Cardiac muscle cell (in vitro differentiated cells and primary cell): ENCODE measurements around the gene APOA1. TPM values are rescaled to one million over a fixed set of nuclear protein-coding genes. Genes with fewer than 3 reads are reported as not detected.
A peak's percentile ranks its signal among the peaks of the same experiment; 100 is the strongest.

Experiments
- DNase-seq, 2 donors: peaks; one replicate each; pipeline versions ENCODE4 v3.0.0 to v3.0.0-alpha.2; 2010 to 2017; ENCODE audit warnings: low read depth in 1 of 2, low spot score in 1 of 2
- H3K27ac ChIP-seq: fragments of 200-600 bp; sonication (generic); 2 replicates; pipeline ENCODE4 v1.5.1; 2016
- H3K27me3 ChIP-seq: fragments of 200-600 bp; sonication (generic); 2 replicates; pipeline ENCODE4 v1.6.0; 2016; ENCODE audit warnings: control low read depth
- H3K36me3 ChIP-seq: fragments of 200-600 bp; sonication (generic); 2 replicates; pipeline ENCODE4 v1.5.1; 2016; ENCODE audit warnings: control low read depth
- H3K4me1 ChIP-seq: fragments of 200-600 bp; sonication (generic); 2 replicates; pipeline ENCODE4 v1.8.1; 2017; ENCODE audit warnings: low read depth, mild to moderate bottlenecking, mixed run types
- H3K4me3 ChIP-seq: fragments of 200-600 bp; sonication (generic); 2 replicates; pipeline ENCODE4 v1.5.1; 2016; ENCODE audit warnings: mild to moderate bottlenecking
- H3K9me3 ChIP-seq: fragments of 200-600 bp; sonication (generic); 2 replicates; pipeline ENCODE4 v1.5.1; 2017; ENCODE audit warnings: low read depth, mild to moderate bottlenecking, control low read depth
- CTCF ChIP-seq: IDR thresholded peaks from 2 replicates; pipeline ENCODE4 v1.5.1; 2012; ENCODE audit warnings: low read depth, mild to moderate bottlenecking, low read length
- polyA plus RNA-seq: library from polyadenylated mRNA; unstranded; fragments of >200 nt; fragmentation: Nextera tagmentation; extraction: Ambion mirVana; gene quantifications from 2 replicates; pipeline ENCODE4 v1.2.1, GENCODE V29; 2016
- total RNA-seq: library from RNA; depleted of rRNA; stranded (reverse); fragments of >200 nt; gene quantifications from 2 replicates; pipeline ENCODE4 v1.2.3, GENCODE V29; 2016

The APOA1 gene
- total and polyA plus RNA-seq, 2 experiments from 2014 or later, result 56.3 to 117 TPM

- Histone ChIP-seq H3K4me1 (peaks cover 3% of the 10 kb centered on the region), H3K27ac (no peak within 1 kb of the TSS), H3K36me3 (no peaks in the 10 kb centered on the region), H3K9me3 (no peaks in the 10 kb centered on the region), H3K4me3 (no peak within 1 kb of the TSS), H3K27me3 (peaks cover 8% of the 10 kb centered on the region)
- TF ChIP-seq CTCF, result no peak
- no peak for DNase-seq
These were observed 45.6 kb downstream of the APOA1 start, which contains the start of gene APOA5 for GRCh38 chr11:116791813-116792143. TSS of gene APOA5 (minus strand) at chr11:116791879. CDS start at chr11:116791860, 19 bp downstream.

- Histone ChIP-seq H3K9me3 (no peaks in the 10 kb centered on the region), H3K27me3 (peaks cover 8% of the 10 kb centered on the region)
- TF ChIP-seq CTCF, result peak; percentile 94
These were observed 46.2 kb downstream of the APOA1 start for GRCh38 chr11:116791002-116791812.

GRCh38 chr11:116790167-116791001 is 47.0 kb downstream of the APOA1 start:
- no peak for TF ChIP-seq CTCF
- no peak overlapping the region for H3K4me3 ChIP-seq
- H3K27me3 ChIP-seq, result peaks cover 8% of the 10 kb centered on the region
- peaks cover 3% of the 10 kb centered on the region for H3K4me1 ChIP-seq
- H3K36me3 ChIP-seq, result peaks cover 11% of the 10 kb centered on the region
- no peak for DNase-seq
- no peak overlapping the region for H3K27ac ChIP-seq
- no peaks in the 10 kb centered on the region for H3K9me3 ChIP-seq

More at GRCh38 chr11:116791002-116791812, 46.2 kb downstream of the APOA1 start:
- peaks cover 3% of the 10 kb centered on the region for H3K4me1 ChIP-seq
- H3K4me3 ChIP-seq, result no peak overlapping the region
- DNase-seq, result peak; percentile 77 to 85
- no peak overlapping the region for H3K27ac ChIP-seq
- peaks cover 3% of the 10 kb centered on the region for H3K36me3 ChIP-seq

- no peak for DNase-seq
- peaks cover 3% of the 10 kb centered on the region for H3K4me1 ChIP-seq
- no peak overlapping the region for H3K4me3 ChIP-seq
- H3K27ac ChIP-seq, result no peak overlapping the region
- H3K36me3 ChIP-seq, result peaks cover 19% of the 10 kb centered on the region
- no peak for TF ChIP-seq CTCF
- peaks cover 8% of the 10 kb centered on the region for H3K27me3 ChIP-seq
- no peaks in the 10 kb centered on the region for H3K9me3 ChIP-seq
These were observed 48.4 kb downstream of the APOA1 start for GRCh38 chr11:116788975-116789374.

- no peaks in the 10 kb centered on the region for H3K9me3 ChIP-seq
- no peak for DNase-seq
- H3K36me3 ChIP-seq, result peaks cover 19% of the 10 kb centered on the region
- no peak for TF ChIP-seq CTCF
- H3K27ac ChIP-seq, result no peak overlapping the region
- peak overlapping the region; percentile 82 for H3K4me3 ChIP-seq
- peaks cover 3% of the 10 kb centered on the region for H3K4me1 ChIP-seq
- H3K27me3 ChIP-seq, result peaks cover 8% of the 10 kb centered on the region
These were observed 48.9 kb downstream of the APOA1 start for GRCh38 chr11:116788534-116788933.
